Measurements from ENCODE around the gene CNNM2.
"Not testable (repeated sequence)": the region's sequence is repeated elsewhere in the genome, so short reads cannot be mapped to it uniquely, and the experiment has no call there.

Gene CNNM2

GRCh38 chr10:103067099-103067477, 149.0 kb downstream of the CNNM2 start:
- FAIRE-seq; DNase-seq (ENCODE audit: insufficient read length, low spot score): not testable (repeated sequence)

GRCh38 chr10:103067484-103067883, 149.4 kb downstream of the CNNM2 start:
- no peak for FAIRE-seq
- no peak for DNase-seq (ENCODE audit: insufficient read length, low spot score)

- DNase-seq (ENCODE audit: insufficient read length, low spot score) = no peak
- FAIRE-seq = no peak
These were observed 149.9 kb downstream of the CNNM2 start for GRCh38 chr10:103067956-103068355.

GRCh38 chr10:103069453-103070331, 151.6 kb downstream of the CNNM2 start:
- DNase-seq (ENCODE audit: insufficient read length, low spot score) (peak; percentile 46), FAIRE-seq (peak; percentile 48)

- no peak for DNase-seq (ENCODE audit: insufficient read length, low spot score)
- no peak for FAIRE-seq
These were observed 154.2 kb downstream of the CNNM2 start for GRCh38 chr10:103072276-103072675.

GRCh38 chr10:103072891-103073290, 154.8 kb downstream of the CNNM2 start:
- no peak for FAIRE-seq

GRCh38 chr10:103077020-103077419, 158.9 kb downstream of the CNNM2 start:
- FAIRE-seq = no peak
- no peak for DNase-seq (ENCODE audit: insufficient read length, low spot score)

More at GRCh38 chr10:103072891-103073290, 154.8 kb downstream of the CNNM2 start:
- no peak for DNase-seq (ENCODE audit: insufficient read length, low spot score)

GRCh38 chr10:103077491-103078308, 159.6 kb downstream of the CNNM2 start:
- no peak for FAIRE-seq
- no peak for DNase-seq (ENCODE audit: insufficient read length, low spot score)

- DNase-seq (ENCODE audit: insufficient read length, low spot score) = no peak
- FAIRE-seq = no peak
These were observed 160.2 kb downstream of the CNNM2 start for GRCh38 chr10:103078309-103078615.

GRCh38 chr10:103078676-103079075, 160.6 kb downstream of the CNNM2 start:
- no peak for DNase-seq (ENCODE audit: insufficient read length, low spot score)
- no peak for FAIRE-seq

GRCh38 chr10:103079100-103079499, 161.0 kb downstream of the CNNM2 start:
- FAIRE-seq (no peak), DNase-seq (ENCODE audit: insufficient read length, low spot score) (no peak)

GRCh38 chr10:103079946-103080345, 161.9 kb downstream of the CNNM2 start:
- FAIRE-seq = no peak
- no peak for DNase-seq (ENCODE audit: insufficient read length, low spot score)

- no peak for FAIRE-seq
- DNase-seq (ENCODE audit: insufficient read length, low spot score) = no peak
These were observed 162.9 kb downstream of the CNNM2 start for GRCh38 chr10:103080891-103081581.

- DNase-seq (ENCODE audit: insufficient read length, low spot score) (no peak), FAIRE-seq (no peak)
These were observed 164.6 kb downstream of the CNNM2 start for GRCh38 chr10:103082683-103083082.

- DNase-seq (ENCODE audit: insufficient read length, low spot score) (no peak), FAIRE-seq (no peak)
These were observed 165.3 kb downstream of the CNNM2 start for GRCh38 chr10:103083266-103083976.

GRCh38 chr10:103083977-103084320, 165.9 kb downstream of the CNNM2 start:
- no peak for FAIRE-seq
- no peak for DNase-seq (ENCODE audit: insufficient read length, low spot score)

GRCh38 chr10:103086261-103086660, 168.2 kb downstream of the CNNM2 start:
- DNase-seq (ENCODE audit: insufficient read length, low spot score) (no peak), FAIRE-seq (no peak)

GRCh38 chr10:103086799-103087198, 168.7 kb downstream of the CNNM2 start:
- DNase-seq (ENCODE audit: insufficient read length, low spot score) (no peak), FAIRE-seq (no peak)

GRCh38 chr10:103089493-103089892, 171.4 kb downstream of the CNNM2 start:
- DNase-seq (ENCODE audit: insufficient read length, low spot score) (no peak), FAIRE-seq (no peak)

GRCh38 chr10:103090911-103091310, 172.8 kb downstream of the CNNM2 start:
- FAIRE-seq = no peak
- DNase-seq (ENCODE audit: insufficient read length, low spot score) = no peak

- DNase-seq (ENCODE audit: insufficient read length, low spot score) (no peak), FAIRE-seq (no peak)
These were observed 176.9 kb downstream of the CNNM2 start for GRCh38 chr10:103095005-103095404.

Data from HTR-8/SVneo (cell line).